Activated T-cell treated with anti-CD3 and anti-CD28 coated beads, Interleukin-2, amount 50 U/mL, for 24 hours (primary cell): Measurements from ENCODE around the gene ERGIC1.
"Not testable (repeated sequence)": the region's sequence is repeated elsewhere in the genome, so short reads cannot be mapped to it uniquely, and the experiment has no call there.

Experiments
- DNase-seq: peaks from one replicate; pipeline ENCODE4 v3.0.0-alpha.2; 2020
- H3K27ac Mint-ChIP-seq: 2 replicates; pipeline ENCODE4 v1.8.0; 2020; ENCODE audit warnings: mild to moderate bottlenecking, mixed read lengths
- H3K27me3 Mint-ChIP-seq: 2 replicates; pipeline ENCODE4 v1.8.0; 2020; ENCODE audit warnings: mixed read lengths
- H3K36me3 Mint-ChIP-seq: 2 replicates; pipeline ENCODE4 v1.8.0; 2020; ENCODE audit warnings: low read depth, mixed read lengths
- H3K4me1 Mint-ChIP-seq: 2 replicates; pipeline ENCODE4 v1.8.0; 2020; ENCODE audit warnings: low read depth, mixed read lengths
- H3K4me3 Mint-ChIP-seq: 2 replicates; pipeline ENCODE4 v1.8.0; 2020; ENCODE audit warnings: mild to moderate bottlenecking, moderate library complexity, mixed read lengths
- H3K9me3 Mint-ChIP-seq: 2 replicates; pipeline ENCODE4 v1.8.0; 2020; ENCODE audit warnings: mixed read lengths

The ERGIC1 gene

GRCh38 chr5:172895549-172895948 lies 61.5 kb downstream of the ERGIC1 start:
- H3K9me3 Mint-ChIP-seq: no peaks in the 10 kb centered on the region
- peaks cover 7% of the 10 kb centered on the region for H3K4me1 Mint-ChIP-seq
- peak overlapping the region; percentile 1 for H3K27ac Mint-ChIP-seq
- H3K27me3 Mint-ChIP-seq: no peaks in the 10 kb centered on the region
- DNase-seq: no peak
- H3K4me3 Mint-ChIP-seq: no peak overlapping the region
- peaks cover 31% of the 10 kb centered on the region for H3K36me3 Mint-ChIP-seq

GRCh38 chr5:172896465-172896864 lies 62.4 kb downstream of the ERGIC1 start:
- Mint-ChIP-seq H3K9me3 (no peaks in the 10 kb centered on the region), H3K4me3 (no peak overlapping the region), H3K27me3 (no peaks in the 10 kb centered on the region), H3K36me3 (peaks cover 37% of the 10 kb centered on the region), H3K27ac (no peak overlapping the region), H3K4me1 (peaks cover 7% of the 10 kb centered on the region)
- no peak for DNase-seq

- Mint-ChIP-seq H3K27ac (peak overlapping the region; percentile 58), H3K4me3 (peak overlapping the region; percentile 8), H3K36me3 (peaks cover 35% of the 10 kb centered on the region)
- not testable (repeated sequence) for H3K27me3 Mint-ChIP-seq, H3K9me3 Mint-ChIP-seq, DNase-seq, H3K4me1 Mint-ChIP-seq
Observed at GRCh38 chr5:172897067-172897466, 63.0 kb downstream of the ERGIC1 start.

- no peaks in the 10 kb centered on the region for H3K9me3 Mint-ChIP-seq
- no peak for DNase-seq
- peak overlapping the region; percentile 59 for H3K27ac Mint-ChIP-seq
- H3K4me3 Mint-ChIP-seq: peak overlapping the region; percentile 8
- peaks cover 7% of the 10 kb centered on the region for H3K4me1 Mint-ChIP-seq
- H3K27me3 Mint-ChIP-seq: no peaks in the 10 kb centered on the region
- peaks cover 36% of the 10 kb centered on the region for H3K36me3 Mint-ChIP-seq
Observed at GRCh38 chr5:172897481-172898217, 63.6 kb downstream of the ERGIC1 start.

GRCh38 chr5:172898218-172898842 lies 64.3 kb downstream of the ERGIC1 start:
- peaks cover 7% of the 10 kb centered on the region for H3K4me1 Mint-ChIP-seq
- H3K27ac Mint-ChIP-seq: peak overlapping the region; percentile 59
- no peaks in the 10 kb centered on the region for H3K27me3 Mint-ChIP-seq
- DNase-seq: no peak
- H3K36me3 Mint-ChIP-seq: peaks cover 36% of the 10 kb centered on the region
- no peak overlapping the region for H3K4me3 Mint-ChIP-seq
- no peaks in the 10 kb centered on the region for H3K9me3 Mint-ChIP-seq

- Mint-ChIP-seq H3K4me3 (no peak overlapping the region), H3K27me3 (no peaks in the 10 kb centered on the region), H3K27ac (no peak overlapping the region), H3K36me3 (peaks cover 36% of the 10 kb centered on the region), H3K9me3 (no peaks in the 10 kb centered on the region), H3K4me1 (peaks cover 7% of the 10 kb centered on the region)
- DNase-seq: no peak
Observed at GRCh38 chr5:172898843-172899369, 64.9 kb downstream of the ERGIC1 start.

GRCh38 chr5:172899436-172899835 lies 65.4 kb downstream of the ERGIC1 start:
- Mint-ChIP-seq H3K27me3 (no peaks in the 10 kb centered on the region), H3K36me3 (peaks cover 36% of the 10 kb centered on the region), H3K27ac (no peak overlapping the region), H3K4me3 (no peak overlapping the region), H3K4me1 (peaks cover 7% of the 10 kb centered on the region), H3K9me3 (no peaks in the 10 kb centered on the region)
- no peak for DNase-seq

DNA sequence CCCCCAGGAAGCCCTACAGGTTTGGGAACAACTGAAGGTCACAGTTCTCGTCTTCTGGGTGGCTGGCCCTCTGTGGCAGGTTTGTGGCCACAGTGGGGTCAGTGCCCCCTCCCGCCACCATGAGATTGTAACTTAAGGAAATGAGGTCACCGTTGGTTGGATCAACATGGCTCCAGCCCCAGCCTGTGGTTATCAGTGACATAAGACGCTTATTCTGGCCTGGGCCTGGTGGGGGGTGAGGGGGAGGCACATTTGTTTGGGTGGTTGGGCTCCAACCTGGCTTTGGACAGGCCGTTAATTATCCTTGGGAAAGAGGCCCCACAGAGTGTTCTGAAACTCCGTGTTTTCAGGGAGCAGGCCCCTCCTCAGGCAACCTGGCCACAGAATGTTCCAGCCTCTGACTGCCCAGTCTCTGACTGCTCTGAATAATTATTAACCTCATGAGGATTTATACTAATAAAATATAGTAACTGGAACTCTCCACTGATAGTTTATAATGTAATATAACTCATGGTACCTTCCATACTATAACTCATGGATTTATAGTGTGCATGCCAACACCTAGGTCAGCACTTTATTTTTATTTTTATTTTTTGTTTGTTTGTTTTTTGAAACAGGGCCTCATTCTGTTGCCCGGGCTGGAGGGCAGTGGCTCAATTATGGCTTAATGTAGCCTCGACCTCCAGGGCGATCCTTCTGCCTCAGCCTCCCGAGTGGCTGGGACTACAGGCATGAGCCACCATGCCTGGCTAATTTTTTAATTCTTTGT lies 67.1 kb downstream of the ERGIC1 start:
- Mint-ChIP-seq H3K27ac (no peak overlapping the region), H3K9me3 (no peaks in the 10 kb centered on the region), H3K4me3 (no peak overlapping the region), H3K4me1 (peaks cover 7% of the 10 kb centered on the region), H3K27me3 (no peaks in the 10 kb centered on the region), H3K36me3 (peaks cover 40% of the 10 kb centered on the region)
- no peak for DNase-seq

- H3K27ac Mint-ChIP-seq: no peak overlapping the region
- no peak overlapping the region for H3K4me3 Mint-ChIP-seq
- H3K36me3 Mint-ChIP-seq: peaks cover 38% of the 10 kb centered on the region
- no peak for DNase-seq
- H3K4me1 Mint-ChIP-seq: peaks cover 12% of the 10 kb centered on the region
- no peaks in the 10 kb centered on the region for H3K27me3 Mint-ChIP-seq
- H3K9me3 Mint-ChIP-seq: no peaks in the 10 kb centered on the region
Observed at GRCh38 chr5:172901788-172902496, 67.9 kb downstream of the ERGIC1 start.

DNA sequence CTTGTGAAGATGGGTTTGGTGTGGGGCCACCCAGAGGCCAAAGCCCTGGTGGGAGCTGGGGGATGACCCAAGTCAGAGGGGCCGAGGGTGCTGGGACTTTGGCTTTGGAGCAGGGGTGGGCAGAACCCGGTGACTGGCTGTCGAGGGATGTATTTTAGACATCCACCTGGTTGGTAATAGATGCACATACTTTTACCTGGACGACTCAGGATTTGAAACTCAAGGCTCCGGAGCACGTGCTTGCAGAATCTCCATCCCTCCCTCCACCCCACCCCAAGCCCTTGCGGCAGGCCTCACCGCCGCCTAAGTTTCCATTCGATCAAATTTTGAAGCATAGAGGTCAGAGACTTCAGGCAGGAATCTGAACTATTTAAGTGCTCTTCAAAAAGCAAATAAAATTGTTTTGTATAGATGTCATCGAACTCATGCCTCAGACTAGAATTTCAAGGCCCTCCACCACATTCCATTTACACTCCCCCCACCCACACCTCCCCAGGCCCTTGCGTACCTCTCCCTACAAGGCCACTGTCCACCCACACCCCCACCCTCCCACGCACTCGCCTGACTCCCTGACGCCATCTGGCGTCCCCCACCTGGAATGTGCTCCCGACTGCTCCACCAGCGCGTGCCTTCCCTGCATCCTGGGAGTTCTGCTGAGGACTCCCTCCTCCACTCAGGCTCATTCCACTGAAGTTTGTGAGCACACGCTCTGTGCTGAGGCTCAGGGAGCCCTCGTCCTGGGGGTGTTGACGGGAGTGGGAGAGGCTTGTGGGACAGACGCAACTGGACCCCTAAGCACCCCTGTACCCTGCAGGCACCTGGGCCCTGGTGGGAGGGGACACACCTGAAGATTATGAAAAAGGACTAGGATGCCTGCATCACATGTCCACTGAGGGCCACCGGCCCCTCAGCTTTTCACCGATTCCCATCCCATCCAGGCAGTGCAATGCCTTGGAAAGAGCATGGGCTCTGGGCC lies 68.7 kb downstream of the ERGIC1 start:
- H3K27ac Mint-ChIP-seq: no peak overlapping the region
- no peak for DNase-seq
- no peaks in the 10 kb centered on the region for H3K27me3 Mint-ChIP-seq
- no peaks in the 10 kb centered on the region for H3K9me3 Mint-ChIP-seq
- no peak overlapping the region for H3K4me3 Mint-ChIP-seq
- H3K36me3 Mint-ChIP-seq: peaks cover 31% of the 10 kb centered on the region
- peaks cover 7% of the 10 kb centered on the region for H3K4me1 Mint-ChIP-seq

- no peak for DNase-seq
- Mint-ChIP-seq H3K36me3 (peaks cover 24% of the 10 kb centered on the region), H3K4me1 (peaks cover 7% of the 10 kb centered on the region), H3K9me3 (no peaks in the 10 kb centered on the region), H3K27me3 (no peaks in the 10 kb centered on the region), H3K27ac (peak overlapping the region; percentile 3), H3K4me3 (no peak overlapping the region)
Observed at GRCh38 chr5:172903790-172904189, 69.7 kb downstream of the ERGIC1 start.

DNA sequence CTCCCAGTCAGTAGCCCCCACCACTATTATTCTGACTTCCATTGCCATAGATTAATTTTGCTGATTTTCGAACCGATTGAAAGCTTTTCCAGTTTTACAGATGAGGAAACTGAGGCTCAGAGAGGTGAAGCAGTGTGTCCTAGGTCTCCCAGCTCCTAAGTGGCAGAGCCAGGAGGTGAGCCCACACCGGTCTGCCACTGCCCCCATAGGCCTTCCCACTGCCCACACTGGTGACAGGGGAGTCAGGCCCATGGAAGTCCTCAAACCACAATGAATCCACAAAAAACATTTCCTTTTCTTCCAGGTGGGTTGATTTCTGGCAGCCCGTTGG lies 70.2 kb downstream of the ERGIC1 start:
- Mint-ChIP-seq H3K4me1 (peaks cover 7% of the 10 kb centered on the region), H3K36me3 (peaks cover 21% of the 10 kb centered on the region), H3K9me3 (no peaks in the 10 kb centered on the region), H3K4me3 (no peak overlapping the region), H3K27me3 (no peaks in the 10 kb centered on the region), H3K27ac (no peak overlapping the region)
- no peak for DNase-seq

GRCh38 chr5:172904643-172905345 lies 70.7 kb downstream of the ERGIC1 start:
- no peak for DNase-seq
- H3K27ac Mint-ChIP-seq: peak overlapping the region; percentile 44
- peaks cover 7% of the 10 kb centered on the region for H3K4me1 Mint-ChIP-seq
- peaks cover 23% of the 10 kb centered on the region for H3K36me3 Mint-ChIP-seq
- H3K4me3 Mint-ChIP-seq: no peak overlapping the region
- no peaks in the 10 kb centered on the region for H3K9me3 Mint-ChIP-seq
- H3K27me3 Mint-ChIP-seq: no peaks in the 10 kb centered on the region
